H1 (cell line): ENCODE measurements around the gene PPP4R4. TPM values are rescaled to one million over a fixed set of nuclear protein-coding genes. Genes with fewer than 3 reads are reported as not detected.

Source experiments
- CTCF ChIP-seq, 3 experiments: IDR thresholded peaks; 1 replicate in 2 of 3; 2 replicates in 1 of 3; pipeline versions ENCODE4 v1.5.1 to v1.6.1; 2011; ENCODE audit warnings: low read length in 3 of 3, mild to moderate bottlenecking in 3 of 3, inconsistent platforms in 2 of 3, low read depth in 1 of 3, moderate library complexity in 1 of 3; ENCODE audit not compliant: insufficient read depth in 1 of 3; ENCODE audit errors: control extremely low read depth in 1 of 3
- FOSL1 ChIP-seq: IDR thresholded peaks from 2 replicates; pipeline ENCODE4 v1.6.1; 2011; ENCODE audit warnings: mild to moderate bottlenecking, low read depth, low read length, moderate library complexity; ENCODE audit not compliant: insufficient read depth
- PHF8 ChIP-seq: fragments of 200-600 bp; sonication (generic); conservative IDR thresholded peaks from 2 replicates; pipeline ENCODE4 v1.7.1; 2012; ENCODE audit warnings: low read depth, mild to moderate bottlenecking, inconsistent platforms, low read length, moderate library complexity
- POLR2A ChIP-seq, 2 experiments: IDR thresholded peaks; 1 replicate in 1 of 2; 2 replicates in 1 of 2; pipeline ENCODE4 v1.6.1; 2011; ENCODE audit warnings: low read depth in 2 of 2, low read length in 2 of 2, mild to moderate bottlenecking in 2 of 2; ENCODE audit errors: control extremely low read depth in 1 of 2
- polyA plus RNA-seq, 7 experiments: library from polyadenylated mRNA; depleted of rRNA in 3 of 7; stranded (reverse) in 5 of 7; unstranded in 2 of 7; fragments of >200 nt in 5 of 7; fragments of 200-250 nt in 2 of 7; gene quantifications; 1 replicate in 5 of 7; 2 replicates in 1 of 7; 4 replicates in 1 of 7; pipeline versions ENCODE4 v1.2.1 to v1.2.3, GENCODE V29; 2011 to 2013; ENCODE audit warnings: missing spikeins in 2 of 7, mixed read lengths in 2 of 7
- total RNA-seq: library from RNA; stranded (reverse); fragmentation: NEBNext Ultra II Directional; extraction: Animal tissue kit (Norgen Biotek cat#: 25700); gene quantifications from 2 replicates; pipeline ENCODE4 v1.2.1, GENCODE V29; 2021

PPP4R4 gene
- total and polyA plus RNA-seq, 2 of the 8 experiments (the other 6 are each of a cell fraction or from before 2014, with no cell fraction given) = 3.3 to 9.6 TPM

GRCh38 chr14:94179244-94179643 lies 5.1 kb downstream of the PPP4R4 start (continued):
- TF ChIP-seq CTCF (IDR thresholded peaks at IDR 0.05; ENCODE audit: control extremely low read depth in 1 of 3, insufficient read depth in 1 of 3, low read depth in 1 of 3, low read length in 3 of 3) (no peak), POLR2A (IDR thresholded peaks at IDR 0.05; ENCODE audit: control extremely low read depth in 1 of 2, low read depth in 2 of 2, low read length in 2 of 2) (no peak), PHF8 (no peak), FOSL1 (no peak)
